GM12874 (cell line): ENCODE results near the gene UNC13C.

Source experiments
- CTCF ChIP-seq: IDR thresholded peaks from 2 replicates; pipeline ENCODE4 v1.5.1; 2011; ENCODE audit warnings: low read depth, mild to moderate bottlenecking, control low read depth, low read length, moderate library complexity; ENCODE audit not compliant: insufficient read depth

Gene UNC13C

GRCh38 chr15:54088837-54089236 is 110.6 kb downstream of the UNC13C start:
- no peak for TF ChIP-seq CTCF

GRCh38 chr15:54089776-54090175 is 111.5 kb downstream of the UNC13C start:
- no peak for TF ChIP-seq CTCF

- TF ChIP-seq CTCF, result no peak
These were observed 113.4 kb downstream of the UNC13C start for GRCh38 chr15:54091651-54092050.

- no peak for TF ChIP-seq CTCF
These were observed 116.4 kb downstream of the UNC13C start for GRCh38 chr15:54094661-54095060.

- no peak for TF ChIP-seq CTCF
These were observed 118.8 kb downstream of the UNC13C start for GRCh38 chr15:54097019-54097418.

- no peak for TF ChIP-seq CTCF
These were observed 120.8 kb downstream of the UNC13C start for GRCh38 chr15:54099010-54099409.

- no peak for TF ChIP-seq CTCF
These were observed 123.5 kb downstream of the UNC13C start for GRCh38 chr15:54101664-54102270.
